A673 (cell line): ENCODE results near the gene FAHD1. TPM values are rescaled to one million over a fixed set of nuclear protein-coding genes. Genes with fewer than 3 reads are reported as not detected.

Source experiments
- BruUV-seq: library from RNA; stranded (reverse); fragments of 400-500 nt; replicated peaks from 2 replicates; lab custom pipeline; 2021; lab: Mats Ljungman, UMichigan
- CTCF ChIA-PET: fragments of 300-600 bp; sonication (Branson Sonifier 250); formaldehyde crosslinking; loops from one replicate; lab custom pipeline; 2022; ENCODE audit warnings: antibody characterized with exemption; lab: Charles Lee
- POLR2A ChIA-PET: fragments of 300-600 bp; sonication (Branson Sonifier 250); formaldehyde crosslinking; loops from one replicate; lab custom pipeline; 2022; ENCODE audit warnings: antibody characterized with exemption; ENCODE audit not compliant: low non-redundant PET; lab: Charles Lee
- DNase-seq: peaks from one replicate; pipeline ENCODE4 v3.0.0-alpha.2; 2015; ENCODE audit warnings: low spot score
- H3K27ac ChIP-seq: fragments of 200-600 bp; sonication (generic); 2 replicates; pipeline ENCODE4 v1.5.1; 2016; ENCODE audit warnings: mixed run types, low read depth, mild to moderate bottlenecking, mixed read lengths, antibody characterized with exemption, low read length; ENCODE audit not compliant: poor library complexity, severe bottlenecking
- H3K27me3 ChIP-seq: fragments of 200-600 bp; sonication (generic); replicated peaks from 2 replicates; pipeline ENCODE4 v1.6.1; 2017; ENCODE audit warnings: mixed run types, low read depth, mild to moderate bottlenecking, mixed read lengths, antibody characterized with exemption, low read length; ENCODE audit not compliant: insufficient read depth, poor library complexity
- H3K36me3 ChIP-seq: fragments of 200-600 bp; sonication (generic); 2 replicates; pipeline ENCODE4 v1.6.1; 2016; ENCODE audit warnings: mixed run types, mild to moderate bottlenecking, mixed read lengths, antibody characterized with exemption, low read length; ENCODE audit not compliant: insufficient read depth, poor library complexity, severe bottlenecking
- H3K4me1 ChIP-seq: fragments of 200-600 bp; sonication (generic); 2 replicates; pipeline ENCODE4 v1.6.1; 2017; ENCODE audit warnings: mixed run types, mild to moderate bottlenecking, mixed read lengths, antibody characterized with exemption, low read length; ENCODE audit not compliant: insufficient read depth, poor library complexity, severe bottlenecking
- H3K4me3 ChIP-seq: fragments of 200-600 bp; sonication (generic); 2 replicates; pipeline ENCODE4 v1.5.1; 2016; ENCODE audit warnings: low read depth, mixed run types, mild to moderate bottlenecking, mixed read lengths, low read length; ENCODE audit not compliant: poor library complexity, severe bottlenecking
- H3K9me3 ChIP-seq: fragments of 200-600 bp; sonication (generic); 2 replicates; pipeline ENCODE4 v1.6.1; 2016; ENCODE audit warnings: mixed run types, low read depth, mild to moderate bottlenecking, mixed read lengths, antibody characterized with exemption, low read length; ENCODE audit not compliant: poor library complexity, severe bottlenecking
- EZH2 ChIP-seq: fragments of 200-600 bp; sonication (generic); IDR thresholded peaks from 2 replicates; pipeline ENCODE4 v1.6.1; 2017; ENCODE audit warnings: borderline replicate concordance, low read depth, mild to moderate bottlenecking, mixed read lengths, antibody characterized with exemption, low read length; ENCODE audit not compliant: poor library complexity, severe bottlenecking
- intact Hi-C: fragments of 100-400 bp; cut with micrococcal nuclease; formaldehyde crosslinking; loops from one replicate; pipeline ENCODE4 v1.10.0; 2022; ENCODE audit not compliant: unreplicated experiment
- total RNA-seq: library from RNA; stranded (reverse); gene quantifications from 2 replicates; pipeline ENCODE4 v1.2.3, GENCODE V29; 2021
- TF ChIP-seq, protein P1 (sequence below): fragments of 300-800, 200-600 bp; sonication (generic); conservative IDR thresholded peaks from 2 replicates; pipeline ENCODE4 v1.5.1; 2017; ENCODE audit warnings: low read depth, mild to moderate bottlenecking, antibody characterized with exemption, low read length, moderate library complexity, mixed read lengths

FAHD1 gene
- total RNA-seq, 1 experiment from 2014 or later, result 19.9 TPM

DNA sequence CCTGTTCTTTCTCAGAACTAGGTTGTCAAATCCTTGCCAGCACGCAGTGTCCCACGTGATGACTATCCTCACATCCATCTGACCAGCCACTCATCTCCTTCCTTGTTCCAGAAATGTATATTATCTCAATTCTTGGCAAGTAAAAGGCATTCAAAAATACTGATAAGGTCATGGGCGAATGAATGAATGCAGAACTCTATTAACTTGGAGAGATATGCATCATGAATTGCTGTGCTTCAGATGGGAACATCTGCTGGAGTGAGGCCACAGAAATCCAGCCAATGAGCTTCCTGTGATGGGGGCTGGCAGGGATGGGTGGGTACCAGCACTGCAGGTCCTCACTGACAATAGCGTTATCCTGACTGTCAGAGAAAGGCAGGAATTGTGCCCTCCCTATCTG is 19.0 kb downstream of the FAHD1 start:
- H3K4me3 ChIP-seq, result no peak overlapping the region
- H3K4me1 ChIP-seq, result no peaks in the 10 kb centered on the region
- no peak for DNase-seq
- ChIA-PET CTCF (no interaction called here), POLR2A (no interaction called here)
- peaks cover 8% of the 10 kb centered on the region for H3K27me3 ChIP-seq
- intact Hi-C loops, result no loop called here
- H3K27ac ChIP-seq, result no peak overlapping the region
- H3K9me3 ChIP-seq, result no peaks in the 10 kb centered on the region
- no peak for TF ChIP-seq EZH2
- TF ChIP-seq, protein P1, sequence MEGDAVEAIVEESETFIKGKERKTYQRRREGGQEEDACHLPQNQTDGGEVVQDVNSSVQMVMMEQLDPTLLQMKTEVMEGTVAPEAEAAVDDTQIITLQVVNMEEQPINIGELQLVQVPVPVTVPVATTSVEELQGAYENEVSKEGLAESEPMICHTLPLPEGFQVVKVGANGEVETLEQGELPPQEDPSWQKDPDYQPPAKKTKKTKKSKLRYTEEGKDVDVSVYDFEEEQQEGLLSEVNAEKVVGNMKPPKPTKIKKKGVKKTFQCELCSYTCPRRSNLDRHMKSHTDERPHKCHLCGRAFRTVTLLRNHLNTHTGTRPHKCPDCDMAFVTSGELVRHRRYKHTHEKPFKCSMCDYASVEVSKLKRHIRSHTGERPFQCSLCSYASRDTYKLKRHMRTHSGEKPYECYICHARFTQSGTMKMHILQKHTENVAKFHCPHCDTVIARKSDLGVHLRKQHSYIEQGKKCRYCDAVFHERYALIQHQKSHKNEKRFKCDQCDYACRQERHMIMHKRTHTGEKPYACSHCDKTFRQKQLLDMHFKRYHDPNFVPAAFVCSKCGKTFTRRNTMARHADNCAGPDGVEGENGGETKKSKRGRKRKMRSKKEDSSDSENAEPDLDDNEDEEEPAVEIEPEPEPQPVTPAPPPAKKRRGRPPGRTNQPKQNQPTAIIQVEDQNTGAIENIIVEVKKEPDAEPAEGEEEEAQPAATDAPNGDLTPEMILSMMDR, result no peak
- H3K36me3 ChIP-seq, result no peaks in the 10 kb centered on the region
- no TSS peak for BruUV-seq

DNA sequence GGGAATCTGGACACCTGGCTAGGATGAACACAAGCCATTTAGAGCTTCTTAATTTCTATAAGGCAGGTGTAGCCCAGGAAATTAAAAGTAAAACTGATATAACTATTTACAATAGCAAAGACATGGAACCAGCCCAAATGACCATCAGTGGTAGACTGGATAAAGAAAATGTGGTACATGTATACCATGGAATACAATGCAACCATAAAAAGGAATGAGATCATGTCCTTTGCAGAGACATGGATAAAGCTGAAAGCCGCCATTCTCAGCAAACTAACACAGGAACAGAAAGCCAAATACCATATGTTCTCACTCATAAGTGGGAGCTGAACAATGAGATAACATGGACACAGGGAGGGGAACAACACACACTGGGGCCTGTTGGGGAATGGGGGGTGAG is 19.4 kb downstream of the FAHD1 start:
- Histone ChIP-seq H3K4me1 (no peaks in the 10 kb centered on the region), H3K4me3 (no peak overlapping the region), H3K27me3 (peaks cover 8% of the 10 kb centered on the region), H3K36me3 (no peaks in the 10 kb centered on the region), H3K9me3 (no peaks in the 10 kb centered on the region), H3K27ac (no peak overlapping the region)
- intact Hi-C loops, result no loop called here
- DNase-seq, result no peak
- BruUV-seq, result no TSS peak
- CTCF ChIA-PET, result interaction anchor here (0.6 kb wide), 1 partner anchor 295 kb away, joined by 5 read pairs; no protein-coding TSS in a partner anchor
- TF ChIP-seq, protein P1, result no peak
- no peak for TF ChIP-seq EZH2
- POLR2A ChIA-PET, result no interaction called here

DNA sequence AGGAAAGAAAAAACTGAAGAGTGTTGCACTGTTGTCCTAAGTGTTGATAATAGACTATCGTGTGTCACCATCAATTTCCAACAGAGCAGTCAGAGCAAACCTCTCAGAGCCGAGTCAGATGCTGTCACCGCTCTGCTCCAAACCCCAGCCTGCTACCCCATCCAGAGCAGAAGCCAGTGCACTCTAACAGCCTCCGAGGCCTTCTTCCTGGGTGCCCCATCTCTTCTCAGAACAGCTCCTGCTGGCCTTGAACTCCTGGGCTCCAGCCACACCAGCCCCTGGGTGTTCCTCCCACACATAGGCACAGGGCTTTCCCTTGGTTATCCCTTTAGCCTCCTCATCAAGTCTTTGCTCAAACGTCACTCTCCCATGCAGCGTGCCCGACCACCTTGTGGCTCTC is 24.0 kb downstream of the FAHD1 start:
- Histone ChIP-seq H3K4me3 (no peak overlapping the region), H3K4me1 (no peaks in the 10 kb centered on the region), H3K27ac (no peak overlapping the region), H3K27me3 (peaks cover 11% of the 10 kb centered on the region), H3K36me3 (no peaks in the 10 kb centered on the region), H3K9me3 (no peaks in the 10 kb centered on the region)
- CTCF ChIA-PET, result no interaction called here
- no peak for TF ChIP-seq EZH2
- TF ChIP-seq, protein P1, result no peak
- POLR2A ChIA-PET, result no interaction called here
- DNase-seq, result no peak
- no TSS peak for BruUV-seq
- intact Hi-C loops, result no loop called here
